ENCODE results near the gene RNF144A. TPM values are rescaled to one million over a fixed set of nuclear protein-coding genes. Genes with fewer than 3 reads are reported as not detected.

The RNF144A gene
- total RNA-seq, 1 donor from 2014 or later, result 16.9 TPM

- ATAC-seq (no peak), DNase-seq (ENCODE audit: missing footprints) (no peak)
- intact Hi-C loops (cut with DNase I), result no loop called here
Observed at GRCh38 chr2:7040547-7040946, 123.3 kb downstream of the RNF144A start.

- no peak for ATAC-seq
- DNase-seq (ENCODE audit: missing footprints), result no peak
- intact Hi-C loops (cut with DNase I), result no loop called here
Observed at GRCh38 chr2:7041421-7041820, 124.2 kb downstream of the RNF144A start.

GRCh38 chr2:7043690-7044089 is 126.5 kb downstream of the RNF144A start:
- intact Hi-C loops (cut with DNase I), result loop anchor here (1.0 kb wide), 1 partner anchor 146 kb away; no protein-coding TSS in a partner anchor
- DNase-seq (ENCODE audit: missing footprints) (no peak), ATAC-seq (no peak)

- ATAC-seq (peak; percentile 83), DNase-seq (ENCODE audit: missing footprints) (no peak)
- intact Hi-C loops (cut with DNase I), result loop anchor here (1.0 kb wide), 1 partner anchor 147 kb away; no protein-coding TSS in a partner anchor
Observed at GRCh38 chr2:7044253-7045250, 127.3 kb downstream of the RNF144A start.

- DNase-seq (ENCODE audit: missing footprints) (no peak), ATAC-seq (no peak)
- intact Hi-C loops (cut with DNase I), result no loop called here
Observed at GRCh38 chr2:7045601-7046590, 128.7 kb downstream of the RNF144A start.

- no peak for DNase-seq (ENCODE audit: missing footprints)
- intact Hi-C loops (cut with DNase I), result no loop called here
Observed at GRCh38 chr2:7047661-7048060, 130.4 kb downstream of the RNF144A start.

GRCh38 chr2:7048762-7049294 is 131.6 kb downstream of the RNF144A start:
- DNase-seq (ENCODE audit: missing footprints) (no peak), ATAC-seq (no peak)
- intact Hi-C loops (cut with DNase I), result no loop called here

More at GRCh38 chr2:7047661-7048060, 130.4 kb downstream of the RNF144A start:
- ATAC-seq, result no peak

GRCh38 chr2:7052404-7052803 is 135.2 kb downstream of the RNF144A start:
- intact Hi-C loops (cut with DNase I), result no loop called here

GRCh38 chr2:7053650-7054265 is 136.5 kb downstream of the RNF144A start:
- intact Hi-C loops (cut with DNase I), result no loop called here
- DNase-seq (ENCODE audit: missing footprints) (no peak), ATAC-seq (no peak)

More at GRCh38 chr2:7052404-7052803, 135.2 kb downstream of the RNF144A start:
- no peak for DNase-seq (ENCODE audit: missing footprints)
- no peak for ATAC-seq

GRCh38 chr2:7057865-7058400 is 140.7 kb downstream of the RNF144A start:
- ATAC-seq, result no peak
- DNase-seq (ENCODE audit: missing footprints), result no peak
- intact Hi-C loops (cut with DNase I), result no loop called here

GRCh38 chr2:7060156-7060555 is 142.9 kb downstream of the RNF144A start:
- ATAC-seq (no peak), DNase-seq (ENCODE audit: missing footprints) (no peak)
- intact Hi-C loops (cut with DNase I), result no loop called here

- ATAC-seq (no peak), DNase-seq (ENCODE audit: missing footprints) (no peak)
- intact Hi-C loops (cut with DNase I), result no loop called here
Observed at GRCh38 chr2:7060631-7061449, 143.6 kb downstream of the RNF144A start.

- ATAC-seq (no peak), DNase-seq (ENCODE audit: missing footprints) (no peak)
- intact Hi-C loops (cut with DNase I), result no loop called here
Observed at GRCh38 chr2:7061450-7061789, 144.2 kb downstream of the RNF144A start.

GRCh38 chr2:7061921-7062320 is 144.7 kb downstream of the RNF144A start:
- intact Hi-C loops (cut with DNase I), result no loop called here
- no peak for DNase-seq (ENCODE audit: missing footprints)
- no peak for ATAC-seq

- no peak for ATAC-seq
- intact Hi-C loops (cut with DNase I), result no loop called here
- DNase-seq (ENCODE audit: missing footprints), result no peak
Observed at GRCh38 chr2:7063789-7064188, 146.6 kb downstream of the RNF144A start.

- intact Hi-C loops (cut with DNase I), result no loop called here
- no peak for DNase-seq (ENCODE audit: missing footprints)
- no peak for ATAC-seq
Observed at GRCh38 chr2:7068457-7068856, 151.2 kb downstream of the RNF144A start.

GRCh38 chr2:7070483-7070882 is 153.3 kb downstream of the RNF144A start:
- intact Hi-C loops (cut with DNase I), result no loop called here
- DNase-seq (ENCODE audit: missing footprints), result no peak
- ATAC-seq, result no peak

- intact Hi-C loops (cut with DNase I), result no loop called here
- no peak for DNase-seq (ENCODE audit: missing footprints)
- ATAC-seq, result no peak
Observed at GRCh38 chr2:7071154-7071553, 153.9 kb downstream of the RNF144A start.

All from Right ventricle myocardium inferior (tissue), 1 donor.